GM12878 (cell line): ENCODE measurements around the gene CFAP92. TPM values are rescaled to one million over a fixed set of nuclear protein-coding genes. Genes with fewer than 3 reads are reported as not detected.

Experiments used
- ATAC-seq: fragments of 200-7000 bp; cut with Tn5 transposase; 3 replicates; pipeline ENCODE4 v1.9.1; 2020; ENCODE audit warnings: mild to moderate bottlenecking, moderate library complexity
- BruUV-seq: library from RNA; stranded (reverse); fragments of 400-500 nt; replicated peaks from 2 replicates; lab custom pipeline; 2021; lab: Mats Ljungman, UMichigan
- CTCF ChIA-PET: fragments of 300-600 bp; sonication (Branson Sonifier 250); formaldehyde crosslinking; extraction: SDS; loops from one replicate; lab custom pipeline; 2021; ENCODE audit warnings: inconsistent platforms; lab: Yijun Ruan, JAX
- POLR2A ChIA-PET: fragments of 350-600 bp; formaldehyde crosslinking; extraction: SDS; loops from one replicate; lab custom pipeline; 2021; ENCODE audit warnings: inconsistent platforms; lab: Charles Lee
- RAD21 ChIA-PET: fragments of 300-600 bp; sonication (Branson Sonifier 250); formaldehyde crosslinking; loops from one replicate; lab custom pipeline; 2023; ENCODE audit warnings: antibody characterized with exemption; ENCODE audit not compliant: unreplicated experiment; lab: Charles Lee
- SMC1A ChIA-PET: fragments of 300-600 bp; sonication (Branson Sonifier 250); formaldehyde crosslinking; loops from one replicate; lab custom pipeline; 2023; ENCODE audit not compliant: unreplicated experiment, uncharacterized antibody; lab: Charles Lee
- DNase-seq: peaks from one replicate; pipeline ENCODE4 v3.0.0-alpha.2; 2011; ENCODE audit warnings: low read depth, low spot score
- FAIRE-seq: peaks from 3 replicates; lab custom pipeline; 2011; peaks lifted over from hg19 to GRCh38; lab: Jason Lieb, UNC
- H2AFZ ChIP-seq: 2 replicates; pipeline ENCODE4 v1.6.0; 2011; ENCODE audit warnings: low read depth, low read length, control low read depth; ENCODE audit not compliant: control insufficient read depth
- H3K27ac ChIP-seq: 2 replicates; pipeline ENCODE4 v1.5.1; 2011; ENCODE audit warnings: control low read depth; ENCODE audit not compliant: control insufficient read depth, insufficient read depth
- H3K27me3 ChIP-seq, 2 experiments: replicated peaks in 1 of 2; 2 replicates each; pipeline versions ENCODE4 v1.6.0 to v1.6.1; 2011; ENCODE audit warnings: low read length in 1 of 2; ENCODE audit not compliant: control insufficient read depth in 2 of 2, insufficient read depth in 2 of 2
- H3K36me3 ChIP-seq, 2 experiments: 2 replicates each; pipeline ENCODE4 v1.5.1; 2011; ENCODE audit warnings: low read length in 1 of 2; ENCODE audit not compliant: control insufficient read depth in 2 of 2, insufficient read depth in 2 of 2
- H3K4me1 ChIP-seq: 2 replicates; pipeline ENCODE4 v1.6.1; 2011; ENCODE audit warnings: mild to moderate bottlenecking, low read length, moderate library complexity, mixed read lengths; ENCODE audit not compliant: control insufficient read depth, insufficient read depth
- H3K4me2 ChIP-seq: 2 replicates; pipeline ENCODE4 v1.6.0; 2011; ENCODE audit warnings: control low read depth; ENCODE audit not compliant: control insufficient read depth, insufficient read depth
- H3K4me3 ChIP-seq: fragments of 200-600 bp; sonication (generic); 2 replicates; pipeline ENCODE4 v1.5.1; 2016
- H3K79me2 ChIP-seq: 2 replicates; pipeline ENCODE4 v1.6.0; 2011; ENCODE audit warnings: low read length; ENCODE audit not compliant: control insufficient read depth, insufficient read depth
- H3K9ac ChIP-seq: 2 replicates; pipeline ENCODE4 v1.8.0; 2011; ENCODE audit warnings: low read length, control low read depth, mixed read lengths; ENCODE audit not compliant: control insufficient read depth, insufficient read depth
- H3K9me3 ChIP-seq: replicated peaks from 3 replicates; pipeline ENCODE4 v1.5.1; 2011; ENCODE audit warnings: mild to moderate bottlenecking, low read length; ENCODE audit not compliant: control insufficient read depth, insufficient read depth
- H4K20me1 ChIP-seq: 2 replicates; pipeline ENCODE4 v1.6.0; 2011; ENCODE audit not compliant: control insufficient read depth, insufficient read depth
- CREB1 ChIP-seq: IDR thresholded peaks from 2 replicates; pipeline ENCODE4 v1.6.1; 2012; ENCODE audit warnings: low read depth, mild to moderate bottlenecking, inconsistent platforms
- DPF2 ChIP-seq: fragments of 450-650 bp; IDR thresholded peaks from 2 replicates; pipeline ENCODE4 v1.6.1; 2017; ENCODE audit warnings: mild to moderate bottlenecking
- EED ChIP-seq: sonication (generic); IDR thresholded peaks from 2 replicates; pipeline ENCODE4 v1.6.1; 2016; ENCODE audit warnings: antibody characterized with exemption, low read depth
- MEF2B ChIP-seq: fragments of 450-650 bp; IDR thresholded peaks from 2 replicates; pipeline ENCODE4 v1.6.1; 2018; ENCODE audit warnings: mild to moderate bottlenecking, moderate library complexity; ENCODE audit not compliant: partially characterized antibody, poor library complexity, severe bottlenecking
- TCF7 ChIP-seq: IDR thresholded peaks from 2 replicates; pipeline ENCODE4 v1.6.1; 2014; ENCODE audit warnings: antibody characterized with exemption, borderline replicate concordance
- YY1 ChIP-seq: IDR thresholded peaks from 2 replicates; pipeline ENCODE4 v1.6.1; 2011; ENCODE audit warnings: low read depth, mild to moderate bottlenecking, low read length
- WGBS: methylation state at CpG from one replicate; pipeline ENCODE4 v1.1.6; 2016; ENCODE audit warnings: low lambda C conversion rate; ENCODE audit not compliant: insufficient replicate concordance, insufficient coverage; ENCODE audit errors: missing lambda C conversion rate; 5-methylcytosine and 5-hydroxymethylcytosine counted together
- in situ Hi-C: fragments of 300-500 bp; cut with MboI; formaldehyde crosslinking; loops from 9 replicates; pipeline ENCODE4 v1.14.3; 2018; ENCODE audit warnings: mixed read lengths
- intact Hi-C: fragments of 100-400 bp; cut with micrococcal nuclease; formaldehyde crosslinking; loops from one replicate; pipeline ENCODE4 v1.14.2; 2022; ENCODE audit not compliant: unreplicated experiment
- polyA plus RNA-seq, 11 experiments: library from polyadenylated mRNA; depleted of rRNA in 4 of 11; unstranded in 6 of 11; stranded (reverse) in 5 of 11; fragments of >200 nt; fragmentation: Nextera tagmentation in 4 of 11; fragmentation: Illumina TruSeq in 1 of 11; extraction: Ambion mirVana in 4 of 11; extraction: Trizol in 1 of 11; gene quantifications; 1 replicate in 1 of 11; 2 replicates in 10 of 11; pipeline versions ENCODE4 v1.2.1 to v1.2.3, GENCODE V29; 2011 to 2016; ENCODE audit warnings: inconsistent platforms in 2 of 11, missing spikeins in 2 of 11, low read depth in 1 of 11
- total RNA-seq, 4 experiments: library from RNA; depleted of rRNA in 3 of 4; stranded (reverse); fragments of >200 nt in 3 of 4; fragmentation: Illumina TruSeq in 1 of 4; extraction: Trizol in 1 of 4; gene quantifications; 2 replicates each; pipeline versions ENCODE4 v1.2.1 to v1.2.3, GENCODE V29; 2013 to 2021
- TF ChIP-seq, protein P1 (sequence below): fragments of 450-650 bp; IDR thresholded peaks from 2 replicates; pipeline ENCODE4 v1.6.1; 2018; ENCODE audit warnings: mild to moderate bottlenecking, low read depth, moderate library complexity; ENCODE audit not compliant: partially characterized antibody
- TF ChIP-seq, protein P2 (sequence below): fragments of 450-650 bp; conservative IDR thresholded peaks from 2 replicates; pipeline ENCODE4 v1.6.1; 2017; ENCODE audit warnings: mild to moderate bottlenecking, moderate library complexity
- TF ChIP-seq, protein P3 (sequence below): IDR thresholded peaks from 2 replicates; pipeline ENCODE4 v1.6.1; 2011; ENCODE audit warnings: borderline replicate concordance, low read depth, mild to moderate bottlenecking, moderate library complexity, mixed read lengths, low read length; ENCODE audit not compliant: insufficient read depth; ENCODE audit errors: extremely low read length

CFAP92 gene
- total and polyA plus RNA-seq, 10 of the 15 experiments (the other 5 are each of a cell fraction or from before 2014, with no cell fraction given) = 0.05 to 0.52 (median 0.14) TPM; not detected in 7

DNA sequence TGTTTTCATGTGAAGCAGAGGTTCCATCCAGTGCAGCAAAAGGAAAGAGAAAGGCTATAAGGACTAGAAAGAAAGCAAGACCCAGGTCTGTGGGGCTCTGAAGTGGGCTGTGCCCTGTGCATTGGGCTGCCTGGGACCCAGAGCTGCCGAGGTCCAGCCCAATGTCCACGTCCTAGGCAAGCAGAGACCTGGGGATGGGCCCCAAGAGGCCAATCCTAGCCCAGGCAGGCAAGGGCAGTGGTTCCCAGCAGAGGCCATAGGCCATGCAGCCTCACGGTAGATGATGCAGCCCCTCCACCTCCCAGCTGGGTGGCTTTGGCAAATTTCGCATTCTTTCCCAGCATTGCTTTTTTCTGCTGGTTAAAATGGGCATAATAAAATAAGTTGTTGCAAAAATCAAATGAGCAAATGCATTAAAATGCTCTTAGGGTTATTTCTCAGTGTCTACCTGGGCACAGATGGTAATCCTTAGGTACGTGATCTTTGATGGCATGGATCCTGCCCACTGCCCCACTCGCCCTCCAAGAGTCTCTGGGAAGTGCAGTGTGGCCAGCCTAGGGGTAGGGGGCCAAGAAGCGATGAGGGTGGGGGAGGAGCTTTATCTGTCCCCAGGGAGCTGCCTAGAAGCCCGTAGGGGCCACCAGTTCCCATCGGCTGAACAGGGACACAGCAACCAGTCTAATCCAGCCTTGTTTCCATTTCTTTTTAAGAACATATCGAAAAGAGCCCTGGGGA is 44.4 kb upstream of the CFAP92 start:
- FAIRE-seq = no peak
- H3K27me3 ChIP-seq = no peaks in the 10 kb centered on the region; a peak in 2 of 4 replicates
- BruUV-seq = no TSS peak
- intact Hi-C loops (no loop called here), in situ Hi-C loops (no loop called here)
- SMC1A ChIA-PET = no interaction called here
- peak; percentile 22 for TF ChIP-seq MEF2B
- no peak for TF ChIP-seq EED
- no peak overlapping the region for H2AFZ ChIP-seq
- no peak overlapping the region for H3K9ac ChIP-seq
- no peaks in the 10 kb centered on the region for H3K9me3 ChIP-seq
- RAD21 ChIA-PET = no interaction called here
- DNase-seq = no peak
- no peaks in the 10 kb centered on the region for H3K4me1 ChIP-seq
- no peaks in the 10 kb centered on the region for H4K20me1 ChIP-seq
- CTCF ChIA-PET = interaction anchor here (1.8 to 2.1 kb wide), 2 partner anchors 15 to 68 kb away, joined by 5 to 9 read pairs; no protein-coding TSS in a partner anchor
- no peak for ATAC-seq
- no peak overlapping the region for H3K27ac ChIP-seq
- no peaks in the 10 kb centered on the region for H3K79me2 ChIP-seq
- no peak overlapping the region for H3K4me2 ChIP-seq
- no peaks in the 10 kb centered on the region for H3K36me3 ChIP-seq
- no peak overlapping the region for H3K4me3 ChIP-seq
- POLR2A ChIA-PET = no interaction called here
- 18% methylated on average over 10 of the region's 10 CpGs for WGBS

DNA sequence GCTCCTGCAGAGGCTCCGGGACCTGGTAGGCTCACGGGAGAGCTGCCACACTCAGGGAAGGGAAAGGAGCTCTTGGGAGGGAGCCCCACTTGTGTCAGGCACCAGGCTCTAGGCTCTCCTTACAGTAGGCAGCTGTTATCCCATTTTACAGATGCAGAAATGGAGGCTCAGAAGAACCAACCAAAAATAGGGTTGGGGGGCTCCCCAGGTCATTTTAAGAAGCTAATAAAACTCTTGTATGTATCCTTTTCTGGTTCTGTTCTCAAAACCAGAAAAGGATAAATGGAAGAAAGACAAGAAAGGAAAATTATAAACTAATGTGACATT is 43.2 kb upstream of the CFAP92 start:
- H3K4me3 ChIP-seq = no peak overlapping the region
- BruUV-seq = no TSS peak
- in situ Hi-C loops = no loop called here
- H2AFZ ChIP-seq = no peak overlapping the region
- H3K27me3 ChIP-seq = no peaks in the 10 kb centered on the region; a peak in 2 of 4 replicates
- H3K4me2 ChIP-seq = no peak overlapping the region
- WGBS = 0% methylated on average over 2 of the region's 2 CpGs
- H3K4me1 ChIP-seq = no peaks in the 10 kb centered on the region
- H3K9ac ChIP-seq = no peak overlapping the region
- FAIRE-seq (no peak), ATAC-seq (no peak), DNase-seq (no peak)
- no peaks in the 10 kb centered on the region for H3K9me3 ChIP-seq
- no peaks in the 10 kb centered on the region for H4K20me1 ChIP-seq
- intact Hi-C loops = no loop called here
- RAD21 ChIA-PET = no interaction called here
- SMC1A ChIA-PET = no interaction called here
- POLR2A ChIA-PET = no interaction called here
- no peak overlapping the region for H3K27ac ChIP-seq
- no peaks in the 10 kb centered on the region for H3K36me3 ChIP-seq
- H3K79me2 ChIP-seq = no peaks in the 10 kb centered on the region
- CTCF ChIA-PET = interaction anchor here (0.6 to 2.1 kb wide), 4 partner anchors 16 to 129 kb away, joined by 3 to 9 read pairs (median 4); no protein-coding TSS in a partner anchor
- TF ChIP-seq, protein P1, sequence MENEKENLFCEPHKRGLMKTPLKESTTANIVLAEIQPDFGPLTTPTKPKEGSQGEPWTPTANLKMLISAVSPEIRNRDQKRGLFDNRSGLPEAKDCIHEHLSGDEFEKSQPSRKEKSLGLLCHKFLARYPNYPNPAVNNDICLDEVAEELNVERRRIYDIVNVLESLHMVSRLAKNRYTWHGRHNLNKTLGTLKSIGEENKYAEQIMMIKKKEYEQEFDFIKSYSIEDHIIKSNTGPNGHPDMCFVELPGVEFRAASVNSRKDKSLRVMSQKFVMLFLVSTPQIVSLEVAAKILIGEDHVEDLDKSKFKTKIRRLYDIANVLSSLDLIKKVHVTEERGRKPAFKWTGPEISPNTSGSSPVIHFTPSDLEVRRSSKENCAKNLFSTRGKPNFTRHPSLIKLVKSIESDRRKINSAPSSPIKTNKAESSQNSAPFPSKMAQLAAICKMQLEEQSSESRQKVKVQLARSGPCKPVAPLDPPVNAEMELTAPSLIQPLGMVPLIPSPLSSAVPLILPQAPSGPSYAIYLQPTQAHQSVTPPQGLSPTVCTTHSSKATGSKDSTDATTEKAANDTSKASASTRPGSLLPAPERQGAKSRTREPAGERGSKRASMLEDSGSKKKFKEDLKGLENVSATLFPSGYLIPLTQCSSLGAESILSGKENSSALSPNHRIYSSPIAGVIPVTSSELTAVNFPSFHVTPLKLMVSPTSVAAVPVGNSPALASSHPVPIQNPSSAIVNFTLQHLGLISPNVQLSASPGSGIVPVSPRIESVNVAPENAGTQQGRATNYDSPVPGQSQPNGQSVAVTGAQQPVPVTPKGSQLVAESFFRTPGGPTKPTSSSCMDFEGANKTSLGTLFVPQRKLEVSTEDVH = no peak
- no peak for TF ChIP-seq TCF7
- no peak for TF ChIP-seq YY1
- TF ChIP-seq, protein P2, sequence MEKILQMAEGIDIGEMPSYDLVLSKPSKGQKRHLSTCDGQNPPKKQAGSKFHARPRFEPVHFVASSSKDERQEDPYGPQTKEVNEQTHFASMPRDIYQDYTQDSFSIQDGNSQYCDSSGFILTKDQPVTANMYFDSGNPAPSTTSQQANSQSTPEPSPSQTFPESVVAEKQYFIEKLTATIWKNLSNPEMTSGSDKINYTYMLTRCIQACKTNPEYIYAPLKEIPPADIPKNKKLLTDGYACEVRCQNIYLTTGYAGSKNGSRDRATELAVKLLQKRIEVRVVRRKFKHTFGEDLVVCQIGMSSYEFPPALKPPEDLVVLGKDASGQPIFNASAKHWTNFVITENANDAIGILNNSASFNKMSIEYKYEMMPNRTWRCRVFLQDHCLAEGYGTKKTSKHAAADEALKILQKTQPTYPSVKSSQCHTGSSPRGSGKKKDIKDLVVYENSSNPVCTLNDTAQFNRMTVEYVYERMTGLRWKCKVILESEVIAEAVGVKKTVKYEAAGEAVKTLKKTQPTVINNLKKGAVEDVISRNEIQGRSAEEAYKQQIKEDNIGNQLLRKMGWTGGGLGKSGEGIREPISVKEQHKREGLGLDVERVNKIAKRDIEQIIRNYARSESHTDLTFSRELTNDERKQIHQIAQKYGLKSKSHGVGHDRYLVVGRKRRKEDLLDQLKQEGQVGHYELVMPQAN = no peak
- TF ChIP-seq, protein P3, sequence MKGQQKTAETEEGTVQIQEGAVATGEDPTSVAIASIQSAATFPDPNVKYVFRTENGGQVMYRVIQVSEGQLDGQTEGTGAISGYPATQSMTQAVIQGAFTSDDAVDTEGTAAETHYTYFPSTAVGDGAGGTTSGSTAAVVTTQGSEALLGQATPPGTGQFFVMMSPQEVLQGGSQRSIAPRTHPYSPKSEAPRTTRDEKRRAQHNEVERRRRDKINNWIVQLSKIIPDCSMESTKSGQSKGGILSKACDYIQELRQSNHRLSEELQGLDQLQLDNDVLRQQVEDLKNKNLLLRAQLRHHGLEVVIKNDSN = no peak
- TF ChIP-seq DPF2 = no peak
- no peak for TF ChIP-seq CREB1
